K562 (cell line): ENCODE measurements around the gene AARS1. TPM values are rescaled to one million over a fixed set of nuclear protein-coding genes. Genes with fewer than 3 reads are reported as not detected.
A peak's percentile ranks its signal among the peaks of the same experiment; 100 is the strongest.

Experiments
- EGR1 ChIP-seq: fragments of 450-650 bp; conservative IDR thresholded peaks from 2 replicates; pipeline ENCODE4 v1.6.1; 2017; ENCODE audit warnings: mild to moderate bottlenecking
- GABPB2 ChIP-seq: fragments of 250-450 bp; sonication (Bioruptor Pico); conservative IDR thresholded peaks from 2 replicates; pipeline ENCODE4 v1.5.1; 2021; ENCODE audit warnings: mild to moderate bottlenecking
- GATAD2B ChIP-seq: fragments of 450-650 bp; IDR thresholded peaks from 2 replicates; pipeline ENCODE4 v1.6.1; 2017; ENCODE audit warnings: mild to moderate bottlenecking, borderline replicate concordance
- LCOR ChIP-seq: sonication (generic); formaldehyde crosslinking; IDR thresholded peaks from 2 replicates; pipeline ENCODE4 v1.8.0; 2022; ENCODE audit warnings: mild to moderate bottlenecking, missing genetic modification reagents
- MAFG ChIP-seq: fragments of 450-650 bp; conservative IDR thresholded peaks from 2 replicates; pipeline ENCODE4 v1.6.1; 2016; ENCODE audit warnings: missing genetic modification characterization, missing compliant biosample characterization
- MCM7 ChIP-seq, 2 experiments: fragments of 450-650 bp; IDR thresholded peaks; 2 replicates each; pipeline ENCODE4 v1.6.1; 2016 to 2018
- MEF2A ChIP-seq: IDR thresholded peaks from 2 replicates; pipeline ENCODE4 v1.6.1; 2011; ENCODE audit warnings: low read depth, mild to moderate bottlenecking, low read length, moderate library complexity; ENCODE audit not compliant: control insufficient read depth
- NEUROD1 ChIP-seq: fragments of 150-350 bp; IDR thresholded peaks from 2 replicates; pipeline ENCODE4 v1.6.1; 2014; ENCODE audit warnings: borderline replicate concordance, low read length, low read depth; ENCODE audit not compliant: partially characterized antibody
- POU5F1 ChIP-seq: fragments of 150-350 bp; IDR thresholded peaks from 2 replicates; pipeline ENCODE4 v1.6.1; 2014; ENCODE audit warnings: borderline replicate concordance, low read length, low read depth, mild to moderate bottlenecking; ENCODE audit not compliant: partially characterized antibody
- SP2 ChIP-seq: IDR thresholded peaks from 2 replicates; pipeline ENCODE4 v1.6.1; 2011; ENCODE audit warnings: mild to moderate bottlenecking, low read depth, low read length, moderate library complexity; ENCODE audit not compliant: poor library complexity, severe bottlenecking; ENCODE audit errors: extremely low read depth
- SRF ChIP-seq, 2 experiments: fragments of 250-450, 450-650 bp in 1 of 2; sonication (Bioruptor Pico) in 1 of 2; sonication (generic) in 1 of 2; formaldehyde crosslinking; IDR thresholded peaks; 2 replicates each; pipeline versions ENCODE4 v1.5.0 to v1.5.1; 2020 to 2022; ENCODE audit warnings: mild to moderate bottlenecking in 1 of 2, missing genetic modification reagents in 1 of 2
- SRSF1 ChIP-seq: fragments of 200-400 bp; formaldehyde crosslinking; IDR thresholded peaks from 2 replicates; pipeline ENCODE4 v1.6.1; 2017; ENCODE audit warnings: mild to moderate bottlenecking, low read depth, low read length, moderate library complexity
- TAF7 ChIP-seq: fragments of 450-650 bp; IDR thresholded peaks from 2 replicates; pipeline ENCODE4 v1.6.1; 2016; ENCODE audit warnings: missing genetic modification characterization, missing compliant biosample characterization
- ZNF133 ChIP-seq: fragments of 250-450 bp; sonication (Bioruptor Pico); IDR thresholded peaks from 2 replicates; pipeline ENCODE4 v1.4.0; 2020; ENCODE audit warnings: mild to moderate bottlenecking
- ZNF589 ChIP-seq: fragments of 200-800 bp; sonication (Bioruptor generic); IDR thresholded peaks from 2 replicates; pipeline ENCODE4 v1.6.1; 2016; ENCODE audit warnings: low read depth, missing genetic modification characterization, missing compliant biosample characterization
- ZNF76 ChIP-seq: fragments of 250-450 bp; sonication (Bioruptor Pico); IDR thresholded peaks from 2 replicates; pipeline ENCODE4 v1.4.0; 2020; ENCODE audit warnings: mild to moderate bottlenecking, moderate library complexity, borderline replicate concordance
- ZNF778 ChIP-seq: fragments of 450-650 bp; formaldehyde crosslinking; IDR thresholded peaks from 2 replicates; pipeline ENCODE4 v1.4.0; 2020; ENCODE audit warnings: mild to moderate bottlenecking, moderate library complexity
- polyA plus RNA-seq, 8 experiments: library from polyadenylated mRNA; depleted of rRNA in 4 of 8; stranded (reverse) in 5 of 8; unstranded in 3 of 8; fragments of >200 nt; fragmentation: Nextera tagmentation in 2 of 8; fragmentation: Illumina TruSeq in 1 of 8; extraction: Ambion mirVana in 2 of 8; extraction: Trizol in 1 of 8; gene quantifications; 2 replicates each; pipeline versions ENCODE4 v1.2.1 to v1.2.3, GENCODE V29; 2011 to 2014; ENCODE audit warnings: inconsistent platforms in 1 of 8, missing spikeins in 1 of 8
- total RNA-seq, 7 experiments: library from RNA; depleted of rRNA in 6 of 7; stranded (reverse); fragments of >200 nt in 6 of 7; fragmentation: Illumina TruSeq in 2 of 7; extraction: Trizol in 2 of 7; gene quantifications; 2 replicates each; pipeline versions ENCODE4 v1.2.1 to v1.2.3, GENCODE V29; 2011 to 2021; ENCODE audit warnings: low replicate concordance in 1 of 7
- TF ChIP-seq, protein P1 (sequence below): sonication (generic); formaldehyde crosslinking; IDR thresholded peaks from 2 replicates; pipeline ENCODE4 v1.8.1; 2023; ENCODE audit warnings: mild to moderate bottlenecking, missing genetic modification reagents
- TF ChIP-seq, protein P2 (sequence below): fragments of 250-450 bp; sonication (Bioruptor Pico); IDR thresholded peaks from 2 replicates; pipeline ENCODE4 v1.4.0; 2020; ENCODE audit warnings: mild to moderate bottlenecking, moderate library complexity, borderline replicate concordance
- TF ChIP-seq, protein P3 (sequence below): IDR thresholded peaks from 3 replicates; pipeline ENCODE4 v1.6.1; 2011; ENCODE audit warnings: borderline replicate concordance, mild to moderate bottlenecking; ENCODE audit not compliant: insufficient read length, insufficient read depth
- TF ChIP-seq, protein P4 (sequence below): fragments of 450-650 bp; IDR thresholded peaks from 2 replicates; pipeline ENCODE4 v1.6.1; 2016

AARS1 gene
- total and polyA plus RNA-seq, 9 of the 15 experiments (the other 6 are each of a cell fraction or from before 2014, with no cell fraction given) = 50.1 to 235 (median 174) TPM

DNA sequence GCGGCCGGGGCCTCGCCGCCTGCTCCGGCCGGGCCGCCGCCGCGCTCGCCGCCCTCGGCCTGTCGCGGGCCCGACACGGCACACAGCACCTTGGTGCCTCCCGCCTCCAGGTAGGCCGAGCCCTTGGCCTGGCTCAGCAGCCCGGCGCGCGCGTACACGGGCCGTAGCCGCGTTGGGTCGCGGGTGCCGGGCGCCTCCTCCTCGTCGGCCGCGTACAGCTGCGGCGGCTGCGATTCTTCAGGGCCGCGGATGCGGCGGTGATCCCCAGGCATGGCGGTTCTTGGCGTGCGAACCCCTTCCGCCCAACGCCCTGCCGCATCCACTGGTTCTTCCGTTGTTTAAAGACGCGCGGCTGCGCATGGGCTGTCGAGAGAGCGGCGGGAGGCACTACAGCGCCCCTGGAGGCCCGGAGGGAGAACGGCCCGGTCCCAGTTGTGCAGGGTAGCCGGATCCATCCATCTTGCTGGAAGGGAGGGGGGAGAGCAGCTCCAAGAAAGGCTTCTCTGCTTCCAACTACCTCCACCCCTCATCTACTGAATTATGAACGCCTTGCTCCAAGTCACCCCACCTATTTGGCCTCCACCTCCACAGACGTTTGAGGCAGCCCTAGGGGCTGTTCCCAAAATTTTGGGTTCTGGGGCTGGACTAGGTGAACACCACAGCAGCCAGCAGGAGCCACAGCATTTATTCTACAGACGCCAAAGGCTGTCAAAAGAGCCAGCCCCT lies 37.5 kb downstream of the AARS1 start, which contains the start of gene EXOSC6 (continued):
- TF ChIP-seq, protein P1, sequence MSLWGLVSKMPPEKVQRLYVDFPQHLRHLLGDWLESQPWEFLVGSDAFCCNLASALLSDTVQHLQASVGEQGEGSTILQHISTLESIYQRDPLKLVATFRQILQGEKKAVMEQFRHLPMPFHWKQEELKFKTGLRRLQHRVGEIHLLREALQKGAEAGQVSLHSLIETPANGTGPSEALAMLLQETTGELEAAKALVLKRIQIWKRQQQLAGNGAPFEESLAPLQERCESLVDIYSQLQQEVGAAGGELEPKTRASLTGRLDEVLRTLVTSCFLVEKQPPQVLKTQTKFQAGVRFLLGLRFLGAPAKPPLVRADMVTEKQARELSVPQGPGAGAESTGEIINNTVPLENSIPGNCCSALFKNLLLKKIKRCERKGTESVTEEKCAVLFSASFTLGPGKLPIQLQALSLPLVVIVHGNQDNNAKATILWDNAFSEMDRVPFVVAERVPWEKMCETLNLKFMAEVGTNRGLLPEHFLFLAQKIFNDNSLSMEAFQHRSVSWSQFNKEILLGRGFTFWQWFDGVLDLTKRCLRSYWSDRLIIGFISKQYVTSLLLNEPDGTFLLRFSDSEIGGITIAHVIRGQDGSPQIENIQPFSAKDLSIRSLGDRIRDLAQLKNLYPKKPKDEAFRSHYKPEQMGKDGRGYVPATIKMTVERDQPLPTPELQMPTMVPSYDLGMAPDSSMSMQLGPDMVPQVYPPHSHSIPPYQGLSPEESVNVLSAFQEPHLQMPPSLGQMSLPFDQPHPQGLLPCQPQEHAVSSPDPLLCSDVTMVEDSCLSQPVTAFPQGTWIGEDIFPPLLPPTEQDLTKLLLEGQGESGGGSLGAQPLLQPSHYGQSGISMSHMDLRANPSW (CRISPR knock-in tag) = no peak
- TF ChIP-seq MAFG (no peak), ZNF589 (CRISPR knock-in tag) (no peak), GABPB2 (CRISPR knock-in tag) (no peak), GATAD2B (no peak), TAF7 (no peak), ZNF133 (CRISPR knock-in tag) (no peak), SRSF1 (no peak), ZNF76 (CRISPR knock-in tag) (0 out of 2 replicates have a peak, but pooled peaks have one; percentile 15), LCOR (CRISPR knock-in tag) (peak; percentile 88; the same call in 1 of the 2 replicates), EGR1 (no peak), POU5F1 (no peak), ZNF778 (CRISPR knock-in tag) (no peak), MEF2A (no peak), NEUROD1 (no peak), MCM7 (IDR thresholded peaks at IDR 0.05) (no peak), SRF (CRISPR knock-in tag; IDR thresholded peaks at IDR 0.05) (no peak; a peak in 3 of 4 replicates), SP2 (peak; percentile 74)
- TF ChIP-seq, protein P2, sequence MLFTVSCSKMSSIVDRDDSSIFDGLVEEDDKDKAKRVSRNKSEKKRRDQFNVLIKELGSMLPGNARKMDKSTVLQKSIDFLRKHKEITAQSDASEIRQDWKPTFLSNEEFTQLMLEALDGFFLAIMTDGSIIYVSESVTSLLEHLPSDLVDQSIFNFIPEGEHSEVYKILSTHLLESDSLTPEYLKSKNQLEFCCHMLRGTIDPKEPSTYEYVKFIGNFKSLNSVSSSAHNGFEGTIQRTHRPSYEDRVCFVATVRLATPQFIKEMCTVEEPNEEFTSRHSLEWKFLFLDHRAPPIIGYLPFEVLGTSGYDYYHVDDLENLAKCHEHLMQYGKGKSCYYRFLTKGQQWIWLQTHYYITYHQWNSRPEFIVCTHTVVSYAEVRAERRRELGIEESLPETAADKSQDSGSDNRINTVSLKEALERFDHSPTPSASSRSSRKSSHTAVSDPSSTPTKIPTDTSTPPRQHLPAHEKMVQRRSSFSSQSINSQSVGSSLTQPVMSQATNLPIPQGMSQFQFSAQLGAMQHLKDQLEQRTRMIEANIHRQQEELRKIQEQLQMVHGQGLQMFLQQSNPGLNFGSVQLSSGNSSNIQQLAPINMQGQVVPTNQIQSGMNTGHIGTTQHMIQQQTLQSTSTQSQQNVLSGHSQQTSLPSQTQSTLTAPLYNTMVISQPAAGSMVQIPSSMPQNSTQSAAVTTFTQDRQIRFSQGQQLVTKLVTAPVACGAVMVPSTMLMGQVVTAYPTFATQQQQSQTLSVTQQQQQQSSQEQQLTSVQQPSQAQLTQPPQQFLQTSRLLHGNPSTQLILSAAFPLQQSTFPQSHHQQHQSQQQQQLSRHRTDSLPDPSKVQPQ (CRISPR knock-in tag) = no peak
- TF ChIP-seq, protein P3, sequence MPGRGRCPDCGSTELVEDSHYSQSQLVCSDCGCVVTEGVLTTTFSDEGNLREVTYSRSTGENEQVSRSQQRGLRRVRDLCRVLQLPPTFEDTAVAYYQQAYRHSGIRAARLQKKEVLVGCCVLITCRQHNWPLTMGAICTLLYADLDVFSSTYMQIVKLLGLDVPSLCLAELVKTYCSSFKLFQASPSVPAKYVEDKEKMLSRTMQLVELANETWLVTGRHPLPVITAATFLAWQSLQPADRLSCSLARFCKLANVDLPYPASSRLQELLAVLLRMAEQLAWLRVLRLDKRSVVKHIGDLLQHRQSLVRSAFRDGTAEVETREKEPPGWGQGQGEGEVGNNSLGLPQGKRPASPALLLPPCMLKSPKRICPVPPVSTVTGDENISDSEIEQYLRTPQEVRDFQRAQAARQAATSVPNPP = no peak
- TF ChIP-seq, protein P4, sequence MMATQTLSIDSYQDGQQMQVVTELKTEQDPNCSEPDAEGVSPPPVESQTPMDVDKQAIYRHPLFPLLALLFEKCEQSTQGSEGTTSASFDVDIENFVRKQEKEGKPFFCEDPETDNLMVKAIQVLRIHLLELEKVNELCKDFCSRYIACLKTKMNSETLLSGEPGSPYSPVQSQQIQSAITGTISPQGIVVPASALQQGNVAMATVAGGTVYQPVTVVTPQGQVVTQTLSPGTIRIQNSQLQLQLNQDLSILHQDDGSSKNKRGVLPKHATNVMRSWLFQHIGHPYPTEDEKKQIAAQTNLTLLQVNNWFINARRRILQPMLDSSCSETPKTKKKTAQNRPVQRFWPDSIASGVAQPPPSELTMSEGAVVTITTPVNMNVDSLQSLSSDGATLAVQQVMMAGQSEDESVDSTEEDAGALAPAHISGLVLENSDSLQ = no peak
